Ishikawa (cell line): Measurements from ENCODE around the gene LRP5.

Experiments
- CEBPB ChIP-seq: IDR thresholded peaks from 2 replicates; pipeline ENCODE4 v1.6.1; 2012
- CREB1 ChIP-seq: IDR thresholded peaks from 2 replicates; pipeline ENCODE4 v1.6.1; 2012; ENCODE audit warnings: low read depth
- EGR1 ChIP-seq: IDR thresholded peaks from 2 replicates; pipeline ENCODE4 v1.6.1; 2012
- EP300 ChIP-seq: IDR thresholded peaks from 2 replicates; pipeline ENCODE4 v1.6.1; 2012; ENCODE audit warnings: borderline replicate concordance
- FOXM1 ChIP-seq: IDR thresholded peaks from 2 replicates; pipeline ENCODE4 v1.6.1; 2012; ENCODE audit warnings: low read depth, borderline replicate concordance
- MAX ChIP-seq: IDR thresholded peaks from 2 replicates; pipeline ENCODE4 v1.6.1; 2012
- NFIC ChIP-seq: IDR thresholded peaks from 2 replicates; pipeline ENCODE4 v1.6.1; 2012
- RAD21 ChIP-seq: IDR thresholded peaks from 2 replicates; pipeline ENCODE4 v1.6.1; 2012; ENCODE audit warnings: low read depth
- TAF1 ChIP-seq: IDR thresholded peaks from 2 replicates; pipeline ENCODE4 v1.6.1; 2012; ENCODE audit warnings: low read depth, mild to moderate bottlenecking
- TCF12 ChIP-seq: IDR thresholded peaks from 2 replicates; pipeline ENCODE4 v1.6.1; 2012; ENCODE audit warnings: low read depth
- TEAD4 ChIP-seq: IDR thresholded peaks from 2 replicates; pipeline ENCODE4 v1.6.1; 2012
- YY1 ChIP-seq: IDR thresholded peaks from 2 replicates; pipeline ENCODE4 v1.6.1; 2012; ENCODE audit warnings: low read depth
- ZBTB7A ChIP-seq: IDR thresholded peaks from 2 replicates; pipeline ENCODE4 v1.6.1; 2012; ENCODE audit warnings: low read depth
- TF ChIP-seq, protein P1 (sequence below): IDR thresholded peaks from 2 replicates; pipeline ENCODE4 v1.6.1; 2012; ENCODE audit warnings: low read depth, mild to moderate bottlenecking
- TF ChIP-seq, protein P2 (sequence below): IDR thresholded peaks from 2 replicates; pipeline ENCODE4 v1.6.1; 2012

LRP5 gene

DNA sequence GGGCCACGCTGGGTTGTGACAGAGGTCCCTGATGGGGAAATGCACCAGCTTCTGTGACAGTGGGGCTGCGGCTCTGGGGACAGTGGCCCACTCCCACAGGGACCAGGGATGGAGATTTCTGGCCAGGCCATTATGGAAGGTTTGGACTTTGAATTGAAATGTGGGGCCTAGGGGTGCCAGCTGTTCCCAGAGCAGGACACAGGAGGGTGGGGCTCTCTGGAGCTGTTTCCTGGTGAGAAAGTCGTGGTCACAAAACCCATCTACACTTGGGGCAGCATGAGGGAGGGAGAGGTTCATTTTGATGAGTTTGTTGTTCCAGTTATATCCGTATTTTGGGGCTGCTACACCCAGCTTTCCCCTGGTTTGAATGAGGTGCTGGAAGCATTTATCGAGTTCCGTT lies 52.2 kb downstream of the LRP5 start:
- TF ChIP-seq TEAD4: no peak
- TF ChIP-seq, protein P1, sequence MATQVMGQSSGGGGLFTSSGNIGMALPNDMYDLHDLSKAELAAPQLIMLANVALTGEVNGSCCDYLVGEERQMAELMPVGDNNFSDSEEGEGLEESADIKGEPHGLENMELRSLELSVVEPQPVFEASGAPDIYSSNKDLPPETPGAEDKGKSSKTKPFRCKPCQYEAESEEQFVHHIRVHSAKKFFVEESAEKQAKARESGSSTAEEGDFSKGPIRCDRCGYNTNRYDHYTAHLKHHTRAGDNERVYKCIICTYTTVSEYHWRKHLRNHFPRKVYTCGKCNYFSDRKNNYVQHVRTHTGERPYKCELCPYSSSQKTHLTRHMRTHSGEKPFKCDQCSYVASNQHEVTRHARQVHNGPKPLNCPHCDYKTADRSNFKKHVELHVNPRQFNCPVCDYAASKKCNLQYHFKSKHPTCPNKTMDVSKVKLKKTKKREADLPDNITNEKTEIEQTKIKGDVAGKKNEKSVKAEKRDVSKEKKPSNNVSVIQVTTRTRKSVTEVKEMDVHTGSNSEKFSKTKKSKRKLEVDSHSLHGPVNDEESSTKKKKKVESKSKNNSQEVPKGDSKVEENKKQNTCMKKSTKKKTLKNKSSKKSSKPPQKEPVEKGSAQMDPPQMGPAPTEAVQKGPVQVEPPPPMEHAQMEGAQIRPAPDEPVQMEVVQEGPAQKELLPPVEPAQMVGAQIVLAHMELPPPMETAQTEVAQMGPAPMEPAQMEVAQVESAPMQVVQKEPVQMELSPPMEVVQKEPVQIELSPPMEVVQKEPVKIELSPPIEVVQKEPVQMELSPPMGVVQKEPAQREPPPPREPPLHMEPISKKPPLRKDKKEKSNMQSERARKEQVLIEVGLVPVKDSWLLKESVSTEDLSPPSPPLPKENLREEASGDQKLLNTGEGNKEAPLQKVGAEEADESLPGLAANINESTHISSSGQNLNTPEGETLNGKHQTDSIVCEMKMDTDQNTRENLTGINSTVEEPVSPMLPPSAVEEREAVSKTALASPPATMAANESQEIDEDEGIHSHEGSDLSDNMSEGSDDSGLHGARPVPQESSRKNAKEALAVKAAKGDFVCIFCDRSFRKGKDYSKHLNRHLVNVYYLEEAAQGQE: no peak
- no peak for TF ChIP-seq TAF1
- TF ChIP-seq RAD21: no peak
- TF ChIP-seq YY1: no peak
- TF ChIP-seq MAX: no peak
- no peak for TF ChIP-seq EP300
- TF ChIP-seq EGR1: no peak
- TF ChIP-seq CEBPB: no peak
- TF ChIP-seq TCF12: no peak
- TF ChIP-seq FOXM1: no peak
- TF ChIP-seq, protein P2, sequence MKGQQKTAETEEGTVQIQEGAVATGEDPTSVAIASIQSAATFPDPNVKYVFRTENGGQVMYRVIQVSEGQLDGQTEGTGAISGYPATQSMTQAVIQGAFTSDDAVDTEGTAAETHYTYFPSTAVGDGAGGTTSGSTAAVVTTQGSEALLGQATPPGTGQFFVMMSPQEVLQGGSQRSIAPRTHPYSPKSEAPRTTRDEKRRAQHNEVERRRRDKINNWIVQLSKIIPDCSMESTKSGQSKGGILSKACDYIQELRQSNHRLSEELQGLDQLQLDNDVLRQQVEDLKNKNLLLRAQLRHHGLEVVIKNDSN: no peak
- TF ChIP-seq NFIC: no peak

- no peak for TF ChIP-seq CREB1
- no peak for TF ChIP-seq ZBTB7A
- no peak for TF ChIP-seq TEAD4
- TF ChIP-seq, protein P1: no peak
- TF ChIP-seq EP300: no peak
- no peak for TF ChIP-seq FOXM1
These were observed 53.6 kb downstream of the LRP5 start for GRCh38 chr11:68365943-68366435.

GRCh38 chr11:68367252-68367651 lies 54.9 kb downstream of the LRP5 start:
- TF ChIP-seq CEBPB: no peak
- no peak for TF ChIP-seq TEAD4
- TF ChIP-seq, protein P1: no peak
- no peak for TF ChIP-seq ZBTB7A
- no peak for TF ChIP-seq EGR1
- no peak for TF ChIP-seq YY1
- TF ChIP-seq FOXM1: no peak
- no peak for TF ChIP-seq TAF1
- no peak for TF ChIP-seq NFIC
- no peak for TF ChIP-seq MAX
- TF ChIP-seq RAD21: no peak

DNA sequence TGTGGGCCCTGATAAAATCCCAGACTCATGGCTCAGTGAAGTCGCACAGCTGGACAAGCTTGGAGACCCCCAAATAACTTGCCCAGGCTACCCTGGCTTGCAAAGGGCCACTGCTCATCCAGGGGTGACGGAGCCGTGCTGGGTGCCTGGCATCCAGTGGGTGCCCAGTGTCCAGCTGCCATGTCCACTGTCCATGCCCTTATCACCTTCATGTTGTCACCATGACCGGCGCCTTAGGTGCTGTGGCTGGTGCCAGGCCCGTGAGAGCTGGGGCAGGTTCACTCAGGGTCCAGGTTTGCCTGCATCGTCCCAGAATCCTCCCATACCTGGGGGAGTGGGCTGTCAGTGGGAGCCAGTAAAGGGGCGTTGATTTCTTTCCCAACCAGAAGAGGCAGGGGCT lies 57.4 kb downstream of the LRP5 start:
- TF ChIP-seq EP300 (no peak), TEAD4 (no peak), CREB1 (no peak), FOXM1 (no peak), RAD21 (no peak)
- TF ChIP-seq, protein P1: no peak
